ENCODE data around the gene CELF1. TPM values are rescaled to one million over a fixed set of nuclear protein-coding genes. Genes with fewer than 3 reads are reported as not detected.

The CELF1 gene
- total RNA-seq, 4 donors from 2014 or later: 51.2 to 138 (median 121) TPM

DNA sequence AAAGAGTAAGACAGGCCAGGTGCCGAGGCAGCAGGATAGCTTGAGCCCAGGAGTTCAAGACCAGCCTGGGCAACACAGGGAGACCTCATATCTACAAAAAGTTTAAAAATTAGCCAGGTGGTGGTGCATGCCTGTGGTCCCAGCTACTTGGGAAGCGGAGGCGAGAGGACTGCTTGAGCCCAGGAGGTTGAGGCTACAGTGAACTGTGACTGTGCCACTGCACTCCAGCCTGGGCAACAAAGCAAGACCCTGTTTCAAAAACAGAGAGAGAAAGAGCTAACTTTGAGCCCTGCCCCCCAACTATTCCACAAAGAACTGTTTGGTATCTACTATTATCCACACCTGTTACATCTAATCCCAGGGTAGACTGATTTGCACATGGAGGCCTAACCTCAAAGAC lies 54.8 kb downstream of the CELF1 start:
- no peak overlapping the region for H3K27ac ChIP-seq
- DNase-seq: no peak
- no peaks in the 10 kb centered on the region for H3K36me3 ChIP-seq
- intact Hi-C loops (cut with DNase I; ENCODE audit: low total_unique reads): no loop called here
- no peaks in the 10 kb centered on the region for H3K27me3 ChIP-seq
- H3K4me1 ChIP-seq: no peaks in the 10 kb centered on the region
- TF ChIP-seq, protein P1, sequence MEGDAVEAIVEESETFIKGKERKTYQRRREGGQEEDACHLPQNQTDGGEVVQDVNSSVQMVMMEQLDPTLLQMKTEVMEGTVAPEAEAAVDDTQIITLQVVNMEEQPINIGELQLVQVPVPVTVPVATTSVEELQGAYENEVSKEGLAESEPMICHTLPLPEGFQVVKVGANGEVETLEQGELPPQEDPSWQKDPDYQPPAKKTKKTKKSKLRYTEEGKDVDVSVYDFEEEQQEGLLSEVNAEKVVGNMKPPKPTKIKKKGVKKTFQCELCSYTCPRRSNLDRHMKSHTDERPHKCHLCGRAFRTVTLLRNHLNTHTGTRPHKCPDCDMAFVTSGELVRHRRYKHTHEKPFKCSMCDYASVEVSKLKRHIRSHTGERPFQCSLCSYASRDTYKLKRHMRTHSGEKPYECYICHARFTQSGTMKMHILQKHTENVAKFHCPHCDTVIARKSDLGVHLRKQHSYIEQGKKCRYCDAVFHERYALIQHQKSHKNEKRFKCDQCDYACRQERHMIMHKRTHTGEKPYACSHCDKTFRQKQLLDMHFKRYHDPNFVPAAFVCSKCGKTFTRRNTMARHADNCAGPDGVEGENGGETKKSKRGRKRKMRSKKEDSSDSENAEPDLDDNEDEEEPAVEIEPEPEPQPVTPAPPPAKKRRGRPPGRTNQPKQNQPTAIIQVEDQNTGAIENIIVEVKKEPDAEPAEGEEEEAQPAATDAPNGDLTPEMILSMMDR (IDR thresholded peaks at IDR 0.05): no peak
- no peak for TF ChIP-seq POLR2A (IDR thresholded peaks at IDR 0.05)
- no peak overlapping the region for H3K4me3 ChIP-seq
- H3K9me3 ChIP-seq: no peaks in the 10 kb centered on the region

DNA sequence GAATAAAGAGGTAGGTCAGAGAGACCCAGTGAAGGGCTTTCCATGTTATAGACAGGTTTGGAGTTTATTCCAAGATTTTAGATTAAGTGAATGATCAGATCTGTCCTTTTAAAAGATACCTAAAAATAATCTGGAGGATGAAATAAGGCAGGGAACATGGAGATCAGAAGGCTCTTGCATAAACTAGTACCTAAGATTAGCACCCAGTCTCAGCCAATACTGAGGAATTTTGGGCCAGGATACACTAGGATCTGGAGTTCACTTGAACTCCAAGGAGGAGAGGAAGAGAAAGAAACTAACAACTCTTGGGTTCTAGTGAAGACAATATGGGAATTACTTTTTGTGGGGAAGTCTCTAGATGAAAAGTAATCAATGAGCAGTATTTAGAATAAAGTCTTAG lies 56.1 kb downstream of the CELF1 start:
- no peaks in the 10 kb centered on the region for H3K4me1 ChIP-seq
- H3K27ac ChIP-seq: no peak overlapping the region

DNA sequence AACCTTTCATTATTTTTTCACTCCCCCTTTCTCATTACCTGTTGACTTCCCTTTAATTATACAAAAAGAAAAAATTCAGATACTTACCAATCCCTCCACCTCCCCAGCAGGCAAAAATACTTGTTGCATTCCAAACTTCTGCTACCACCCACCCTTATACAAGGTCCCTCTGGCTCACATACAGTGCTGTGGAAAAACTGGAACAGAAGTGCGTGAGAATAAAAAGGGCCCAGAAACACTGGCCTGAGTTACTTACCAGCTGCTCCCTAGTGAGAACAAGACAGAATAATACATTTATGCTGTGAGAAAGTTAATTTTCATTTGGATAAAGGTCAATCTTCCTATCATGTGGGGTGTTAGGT lies 57.1 kb downstream of the CELF1 start:
- no peak overlapping the region for H3K4me3 ChIP-seq
- no peaks in the 10 kb centered on the region for H3K9me3 ChIP-seq
- H3K4me1 ChIP-seq: no peaks in the 10 kb centered on the region
- H3K27ac ChIP-seq: no peak overlapping the region
- intact Hi-C loops (cut with DNase I; ENCODE audit: low total_unique reads): no loop called here
- H3K36me3 ChIP-seq: no peaks in the 10 kb centered on the region
- H3K27me3 ChIP-seq: no peaks in the 10 kb centered on the region
- no peak for DNase-seq
- TF ChIP-seq, protein P1 (IDR thresholded peaks at IDR 0.05): no peak
- TF ChIP-seq POLR2A (IDR thresholded peaks at IDR 0.05): no peak

More for the DNA sequence above, 56.1 kb downstream of the CELF1 start:
- no peaks in the 10 kb centered on the region for H3K9me3 ChIP-seq
- H3K4me3 ChIP-seq: no peak overlapping the region
- DNase-seq: no peak
- no peak for TF ChIP-seq POLR2A (IDR thresholded peaks at IDR 0.05)
- TF ChIP-seq, protein P1 (IDR thresholded peaks at IDR 0.05): no peak
- intact Hi-C loops (cut with DNase I; ENCODE audit: low total_unique reads): no loop called here
- no peaks in the 10 kb centered on the region for H3K36me3 ChIP-seq
- no peaks in the 10 kb centered on the region for H3K27me3 ChIP-seq

DNA sequence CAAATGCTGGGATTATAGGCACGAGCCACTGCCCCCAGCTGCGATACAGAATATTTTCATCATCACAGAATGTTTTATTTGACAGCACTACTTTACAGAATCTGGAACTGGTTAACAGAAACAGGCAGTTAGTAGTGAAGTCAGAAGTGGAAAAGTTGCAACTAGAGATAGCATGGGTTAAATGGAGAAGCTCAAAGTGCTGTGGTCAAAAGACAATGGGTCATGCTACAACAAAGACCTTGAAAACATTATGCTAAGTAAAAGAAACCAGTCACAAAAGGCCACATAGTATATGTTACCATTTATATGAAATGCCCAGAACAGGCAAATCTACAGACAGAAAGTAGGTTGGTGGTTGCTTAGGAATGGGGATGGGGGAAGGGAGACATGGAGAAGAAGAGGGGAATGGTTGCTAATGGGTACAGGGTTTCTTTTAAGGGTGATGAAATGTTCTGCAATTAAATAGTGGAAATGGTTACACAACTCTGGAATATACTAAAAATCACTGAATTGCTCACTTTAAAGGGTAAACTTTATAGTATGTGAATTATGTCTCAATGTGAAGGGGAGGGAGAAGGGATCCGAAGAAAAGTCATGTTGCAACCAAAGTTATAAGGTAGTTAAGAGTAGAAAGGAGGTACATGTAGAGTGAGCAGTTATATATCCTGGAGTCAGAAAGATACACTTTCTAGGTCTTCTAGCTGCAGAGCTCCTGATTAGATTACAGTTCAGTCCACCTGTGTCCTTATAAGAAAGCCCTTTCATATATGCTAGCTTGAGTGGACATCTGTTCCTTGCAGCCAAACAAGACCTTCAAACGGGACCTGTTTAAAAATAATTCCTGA lies 57.7 kb downstream of the CELF1 start:
- Histone ChIP-seq H3K9me3 (no peaks in the 10 kb centered on the region), H3K27ac (no peak overlapping the region), H3K4me3 (no peak overlapping the region), H3K36me3 (no peaks in the 10 kb centered on the region), H3K27me3 (no peaks in the 10 kb centered on the region), H3K4me1 (no peaks in the 10 kb centered on the region)
- no peak for DNase-seq
- TF ChIP-seq, protein P1 (IDR thresholded peaks at IDR 0.05): no peak
- no peak for TF ChIP-seq POLR2A (IDR thresholded peaks at IDR 0.05)
- intact Hi-C loops (cut with DNase I; ENCODE audit: low total_unique reads): no loop called here

DNA sequence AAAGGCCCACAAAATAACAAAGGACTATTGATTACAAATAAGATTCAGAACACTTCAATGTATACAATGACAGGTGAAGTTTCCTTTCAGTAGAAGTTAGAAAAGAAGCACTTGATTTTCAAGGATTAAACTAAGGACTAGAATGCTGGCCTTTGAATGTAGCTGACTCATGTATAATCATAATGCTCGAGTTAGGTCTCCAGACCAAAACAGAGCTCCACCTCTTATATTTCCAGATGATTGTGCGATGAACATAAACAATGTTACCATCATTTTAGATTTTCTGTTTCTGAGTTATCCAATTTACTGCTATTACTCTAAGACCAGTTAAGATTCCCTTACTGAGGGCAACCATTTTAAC lies 63.6 kb downstream of the CELF1 start:
- Histone ChIP-seq H3K9me3 (no peaks in the 10 kb centered on the region), H3K4me1 (no peaks in the 10 kb centered on the region), H3K27me3 (no peaks in the 10 kb centered on the region), H3K36me3 (no peaks in the 10 kb centered on the region), H3K27ac (no peak overlapping the region), H3K4me3 (no peak overlapping the region)
- TF ChIP-seq POLR2A (IDR thresholded peaks at IDR 0.05): no peak
- TF ChIP-seq, protein P1 (IDR thresholded peaks at IDR 0.05): no peak
- intact Hi-C loops (cut with DNase I; ENCODE audit: low total_unique reads): no loop called here
- no peak for DNase-seq

Measured in uterus (tissue), 4 donors.